DOHH2 (cell line): ENCODE measurements around the gene HNRNPLL.

Source experiments
- H3F3A ChIP-seq: fragments of 200-600 bp; sonication (generic), shearing (Covaris generic); 2 replicates; pipeline ENCODE4 v1.6.0; 2016; ENCODE audit warnings: antibody characterized with exemption, mild to moderate bottlenecking; ENCODE audit not compliant: control insufficient read depth, insufficient read depth
- H3K27ac ChIP-seq: fragments of 200-600 bp; sonication (generic); 2 replicates; pipeline ENCODE4 v1.5.1; 2014; ENCODE audit warnings: low read depth, mild to moderate bottlenecking, low read length, moderate library complexity
- H3K27me3 ChIP-seq: fragments of 200-600 bp; sonication (generic); 2 replicates; pipeline ENCODE4 v1.6.1; 2014; ENCODE audit warnings: mild to moderate bottlenecking, low read length, mixed read lengths; ENCODE audit not compliant: control insufficient read depth
- H3K36me3 ChIP-seq: fragments of 200-600 bp; sonication (generic); 2 replicates; pipeline ENCODE4 v1.6.1; 2014; ENCODE audit warnings: mild to moderate bottlenecking, low read length, moderate library complexity, mixed read lengths; ENCODE audit not compliant: control insufficient read depth
- H3K4me1 ChIP-seq: fragments of 200-600 bp; sonication (generic); 2 replicates; pipeline ENCODE4 v1.6.1; 2014; ENCODE audit warnings: mild to moderate bottlenecking, low read length, mixed read lengths; ENCODE audit not compliant: control insufficient read depth
- H3K4me2 ChIP-seq: fragments of 200-600 bp; sonication (generic); 2 replicates; pipeline ENCODE4 v1.6.0; 2014; ENCODE audit warnings: mild to moderate bottlenecking, low read length, moderate library complexity
- H3K4me3 ChIP-seq: fragments of 200-600 bp; sonication (generic); 2 replicates; pipeline ENCODE4 v1.5.1; 2014; ENCODE audit warnings: mild to moderate bottlenecking, low read length, mixed read lengths
- H3K79me2 ChIP-seq: fragments of 200-600 bp; sonication (generic); 2 replicates; pipeline ENCODE4 v1.6.1; 2014; ENCODE audit warnings: mild to moderate bottlenecking, low read length, mixed read lengths; ENCODE audit not compliant: control insufficient read depth
- H3K9me2 ChIP-seq: fragments of 200-600 bp; sonication (generic); replicated peaks from 2 replicates; pipeline ENCODE4 v1.6.1; 2014; ENCODE audit warnings: mild to moderate bottlenecking, low read length, mixed read lengths; ENCODE audit not compliant: control insufficient read depth
- H3K9me3 ChIP-seq: fragments of 200-600 bp; sonication (generic); 2 replicates; pipeline ENCODE4 v1.6.1; 2014; ENCODE audit warnings: antibody characterized with exemption, low read length, mixed read lengths; ENCODE audit not compliant: control insufficient read depth, insufficient read depth
- H4K20me1 ChIP-seq: fragments of 200-600 bp; sonication (generic); 2 replicates; pipeline ENCODE4 v1.6.0; 2014; ENCODE audit warnings: low read depth, mild to moderate bottlenecking, antibody characterized with exemption, low read length, moderate library complexity; ENCODE audit not compliant: control insufficient read depth, insufficient read depth
- EZH2phosphoT487 ChIP-seq: fragments of 200-600 bp; sonication (generic); IDR thresholded peaks from 2 replicates; pipeline ENCODE4 v1.6.1; 2017; ENCODE audit warnings: borderline replicate concordance, mild to moderate bottlenecking, antibody characterized with exemption, low read length, moderate library complexity, mixed read lengths
- TF ChIP-seq, protein P1 (sequence below): fragments of 200-600 bp; sonication (generic); IDR thresholded peaks from one replicate; pipeline ENCODE4 v1.5.1; 2014; ENCODE audit warnings: antibody characterized with exemption, mild to moderate bottlenecking, low read depth, low read length; ENCODE audit not compliant: poor library complexity, severe bottlenecking

HNRNPLL gene

DNA sequence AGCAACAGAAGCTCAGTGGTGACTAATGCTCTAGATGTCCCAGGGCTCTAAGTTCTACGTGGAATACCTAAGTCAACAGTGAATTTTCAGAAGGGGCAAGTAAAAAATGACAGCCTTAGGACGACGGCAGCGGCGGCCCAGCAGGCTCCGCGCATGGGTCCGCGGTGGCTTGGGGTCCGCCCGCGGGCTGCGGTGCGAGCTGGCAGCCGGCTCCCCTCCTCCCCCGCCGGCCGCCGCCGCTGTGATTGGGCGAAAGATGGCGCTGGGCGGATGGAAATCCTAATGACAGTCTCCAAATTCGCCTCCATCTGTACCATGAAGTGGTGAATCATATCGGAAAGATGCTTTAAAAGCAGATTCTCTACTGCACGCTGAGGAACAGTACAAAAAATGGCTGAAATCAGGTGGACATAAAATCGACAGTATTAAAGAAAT is 74.7 kb downstream of the HNRNPLL start:
- Histone ChIP-seq H4K20me1 (no peaks in the 10 kb centered on the region), H3K4me3 (peak overlapping the region; percentile 39)

DNA sequence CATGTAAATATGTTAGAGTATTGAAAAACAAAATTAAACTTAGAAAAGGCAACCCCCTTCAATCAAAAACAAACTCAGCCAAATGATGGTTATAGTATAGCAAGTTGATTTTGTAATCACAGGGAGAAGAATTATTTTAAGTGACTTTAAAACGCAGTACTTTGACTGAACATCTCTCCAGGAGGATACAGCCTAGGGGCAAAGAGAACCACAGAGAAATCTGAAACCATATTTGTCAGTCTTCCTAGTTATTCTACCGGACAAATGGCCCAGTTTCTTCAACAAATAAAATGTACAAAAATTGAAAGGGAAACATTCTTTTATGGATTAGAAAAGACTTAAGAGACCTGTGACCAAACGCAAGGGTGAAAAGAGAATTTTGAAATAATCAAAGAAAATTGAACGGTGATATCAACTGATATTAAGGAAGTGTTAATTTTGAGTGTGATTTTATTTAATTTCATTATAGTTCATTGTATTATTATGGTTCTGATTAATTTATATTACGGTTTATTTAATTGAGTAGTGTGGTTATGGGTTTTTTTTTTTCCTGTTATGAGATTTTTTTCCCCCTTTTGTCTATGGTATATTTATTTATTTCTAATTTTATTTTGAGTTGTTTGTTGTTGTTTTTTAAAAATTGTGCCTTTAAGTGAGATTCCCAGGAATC is 75.3 kb downstream of the HNRNPLL start:
- H3K9me2 ChIP-seq: no peaks in the 10 kb centered on the region
- H3F3A ChIP-seq: peaks cover 39% of the 10 kb centered on the region
- H3K4me1 ChIP-seq: peaks cover 95% of the 10 kb centered on the region
- H3K27me3 ChIP-seq: no peaks in the 10 kb centered on the region
- no peaks in the 10 kb centered on the region for H3K9me3 ChIP-seq
- TF ChIP-seq EZH2phosphoT487: no peak
- TF ChIP-seq, protein P1, sequence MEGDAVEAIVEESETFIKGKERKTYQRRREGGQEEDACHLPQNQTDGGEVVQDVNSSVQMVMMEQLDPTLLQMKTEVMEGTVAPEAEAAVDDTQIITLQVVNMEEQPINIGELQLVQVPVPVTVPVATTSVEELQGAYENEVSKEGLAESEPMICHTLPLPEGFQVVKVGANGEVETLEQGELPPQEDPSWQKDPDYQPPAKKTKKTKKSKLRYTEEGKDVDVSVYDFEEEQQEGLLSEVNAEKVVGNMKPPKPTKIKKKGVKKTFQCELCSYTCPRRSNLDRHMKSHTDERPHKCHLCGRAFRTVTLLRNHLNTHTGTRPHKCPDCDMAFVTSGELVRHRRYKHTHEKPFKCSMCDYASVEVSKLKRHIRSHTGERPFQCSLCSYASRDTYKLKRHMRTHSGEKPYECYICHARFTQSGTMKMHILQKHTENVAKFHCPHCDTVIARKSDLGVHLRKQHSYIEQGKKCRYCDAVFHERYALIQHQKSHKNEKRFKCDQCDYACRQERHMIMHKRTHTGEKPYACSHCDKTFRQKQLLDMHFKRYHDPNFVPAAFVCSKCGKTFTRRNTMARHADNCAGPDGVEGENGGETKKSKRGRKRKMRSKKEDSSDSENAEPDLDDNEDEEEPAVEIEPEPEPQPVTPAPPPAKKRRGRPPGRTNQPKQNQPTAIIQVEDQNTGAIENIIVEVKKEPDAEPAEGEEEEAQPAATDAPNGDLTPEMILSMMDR: no peak
- H3K27ac ChIP-seq: peak overlapping the region; percentile 85
- peak overlapping the region; percentile 87 for H3K4me2 ChIP-seq
- peak overlapping the region; percentile 39 for H3K4me3 ChIP-seq
- H3K79me2 ChIP-seq: no peaks in the 10 kb centered on the region
- H3K36me3 ChIP-seq: no peaks in the 10 kb centered on the region
- no peaks in the 10 kb centered on the region for H4K20me1 ChIP-seq

More for the DNA sequence above, 74.7 kb downstream of the HNRNPLL start:
- Histone ChIP-seq H3K9me2 (no peaks in the 10 kb centered on the region), H3K27ac (peak overlapping the region; percentile 85), H3K27me3 (no peaks in the 10 kb centered on the region), H3K4me2 (peak overlapping the region; percentile 87), H3K9me3 (no peaks in the 10 kb centered on the region), H3K36me3 (no peaks in the 10 kb centered on the region), H3K79me2 (no peaks in the 10 kb centered on the region), H3K4me1 (peaks cover 97% of the 10 kb centered on the region), H3F3A (peaks cover 36% of the 10 kb centered on the region)
- no peak for TF ChIP-seq EZH2phosphoT487
- TF ChIP-seq, protein P1: no peak

DNA sequence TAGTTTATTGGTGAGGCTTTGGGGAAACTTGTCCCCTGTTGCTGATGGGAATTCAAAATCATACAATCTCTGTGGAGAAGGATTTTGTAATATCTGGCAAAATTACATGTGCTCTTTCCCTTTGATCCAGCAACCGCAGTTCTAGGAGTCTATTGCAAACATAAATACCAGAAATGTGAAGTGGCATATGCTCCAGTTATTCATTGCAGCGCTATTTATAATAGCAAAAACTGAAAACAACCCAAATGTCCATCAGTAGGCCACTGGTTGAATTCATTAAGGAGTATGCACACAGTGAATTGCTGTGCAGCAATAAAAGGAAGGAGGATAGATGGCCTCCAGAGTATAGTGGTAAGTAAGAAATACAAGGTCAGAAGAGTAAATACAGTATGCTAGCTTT is 76.5 kb downstream of the HNRNPLL start:
- Histone ChIP-seq H3K79me2 (no peaks in the 10 kb centered on the region), H3K4me1 (peaks cover 85% of the 10 kb centered on the region), H3K36me3 (no peaks in the 10 kb centered on the region), H3K4me3 (no peak overlapping the region), H3K4me2 (peak overlapping the region; percentile 87), H3K9me2 (no peaks in the 10 kb centered on the region), H4K20me1 (no peaks in the 10 kb centered on the region), H3K9me3 (no peaks in the 10 kb centered on the region), H3K27ac (peak overlapping the region; percentile 85), H3K27me3 (no peaks in the 10 kb centered on the region), H3F3A (peaks cover 39% of the 10 kb centered on the region)
- TF ChIP-seq, protein P1: no peak
- no peak for TF ChIP-seq EZH2phosphoT487
